Activated CD4-positive, alpha-beta T cell treated with anti-CD3 and anti-CD28 coated beads for 1 hour (primary cell): ENCODE data around the gene CELF2.

ENCODE experiments used
- DNase-seq: peaks from one replicate; pipeline ENCODE4 v3.0.0-alpha.2; 2020

The CELF2 gene

DNA sequence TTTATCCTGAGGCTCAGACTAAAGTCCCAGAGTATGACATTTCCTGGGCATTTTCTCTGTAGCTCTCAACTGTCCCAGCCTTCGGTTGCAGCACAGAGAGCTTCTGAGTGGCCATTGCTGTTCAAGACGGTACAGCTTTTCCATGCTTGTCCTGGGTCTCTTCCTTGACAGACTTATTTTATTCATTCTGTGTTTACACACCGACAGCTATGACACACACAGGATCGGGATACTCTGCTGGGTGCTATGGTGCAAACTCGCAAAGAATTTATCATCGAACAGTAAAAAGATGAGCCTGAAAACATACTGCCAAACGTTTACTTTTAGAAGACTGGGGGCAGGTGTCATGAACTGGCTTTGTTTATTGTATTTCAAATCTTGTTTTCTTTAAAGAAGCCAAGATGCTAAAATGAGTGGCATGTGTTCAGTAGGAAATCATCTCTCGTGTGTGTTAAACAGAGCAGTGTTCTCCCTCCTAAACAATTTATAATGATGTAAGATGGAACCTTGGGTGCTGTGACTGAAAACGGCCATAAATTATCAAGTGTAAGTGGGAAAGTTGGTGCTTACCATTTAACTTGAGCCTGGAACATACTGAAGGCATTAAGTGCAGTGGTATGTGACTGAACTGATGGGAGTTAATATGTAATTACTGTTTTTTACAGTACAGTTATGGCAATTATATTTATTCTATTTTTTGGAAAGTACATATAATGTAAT is 120.8 kb downstream of the CELF2 start:
- no peak for DNase-seq

DNA sequence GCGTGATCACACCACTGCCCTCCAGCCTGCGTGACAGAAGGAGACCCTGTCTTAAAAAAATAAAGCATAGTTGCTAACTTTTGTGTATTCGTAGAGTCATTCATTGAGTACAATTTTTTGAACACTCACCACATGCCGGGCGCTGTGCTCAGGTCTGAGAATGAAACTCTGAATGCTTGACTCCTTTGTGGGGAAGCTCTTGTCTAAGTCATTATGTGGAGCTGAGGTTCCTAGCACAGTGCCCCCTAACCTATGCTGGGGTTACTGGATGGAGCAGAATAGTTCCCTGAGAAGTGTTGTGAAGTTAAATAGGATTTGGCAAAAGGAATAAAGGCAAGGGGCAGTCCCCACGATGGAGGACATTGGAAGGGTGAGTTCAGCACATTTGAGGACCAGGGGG is 123.3 kb downstream of the CELF2 start:
- no peak for DNase-seq

DNA sequence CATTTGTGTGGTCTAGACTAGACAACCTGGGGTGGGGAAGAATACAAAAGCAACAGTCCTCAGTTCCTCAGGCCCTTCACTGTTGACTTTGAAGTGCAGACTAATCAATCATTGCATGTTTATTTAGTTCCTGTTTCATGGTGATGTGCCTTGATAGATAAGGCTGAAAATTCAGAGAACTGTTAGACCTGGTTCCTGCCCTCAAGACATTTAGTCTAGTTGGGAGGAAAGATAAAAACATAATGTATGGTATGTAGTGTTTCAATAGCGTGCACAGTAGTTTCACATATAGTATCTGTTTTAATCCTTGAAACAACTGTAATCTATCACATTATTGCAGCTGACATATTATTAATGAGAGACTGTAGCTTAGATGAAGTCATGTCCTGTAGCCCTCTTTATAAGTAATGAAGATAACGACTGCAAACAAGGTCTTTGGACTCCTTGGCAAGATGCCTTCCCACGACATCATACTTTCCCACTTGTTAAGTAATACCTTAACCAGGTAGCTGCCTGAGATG is 124.0 kb downstream of the CELF2 start:
- no peak for DNase-seq

DNA sequence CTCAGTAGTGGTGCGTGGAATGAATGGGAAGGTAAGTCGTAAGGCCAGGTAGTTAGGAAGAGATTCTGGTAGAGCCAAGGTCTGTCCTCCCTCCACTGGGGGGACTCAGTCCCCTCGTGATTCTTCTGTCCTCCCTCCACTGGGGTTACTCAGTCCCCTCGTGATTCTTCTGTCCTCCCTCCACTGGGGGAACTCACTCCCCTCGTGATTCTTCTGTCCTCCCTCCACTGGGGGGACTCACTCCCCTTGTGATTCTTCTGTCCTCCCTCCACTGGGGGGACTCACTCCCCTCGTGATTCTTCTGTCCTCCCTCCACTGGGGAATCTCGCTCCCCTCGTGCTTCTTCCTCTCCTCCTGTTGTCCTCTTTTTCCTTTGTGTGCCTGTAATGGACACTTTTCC is 125.1 kb downstream of the CELF2 start:
- no peak for DNase-seq

DNA sequence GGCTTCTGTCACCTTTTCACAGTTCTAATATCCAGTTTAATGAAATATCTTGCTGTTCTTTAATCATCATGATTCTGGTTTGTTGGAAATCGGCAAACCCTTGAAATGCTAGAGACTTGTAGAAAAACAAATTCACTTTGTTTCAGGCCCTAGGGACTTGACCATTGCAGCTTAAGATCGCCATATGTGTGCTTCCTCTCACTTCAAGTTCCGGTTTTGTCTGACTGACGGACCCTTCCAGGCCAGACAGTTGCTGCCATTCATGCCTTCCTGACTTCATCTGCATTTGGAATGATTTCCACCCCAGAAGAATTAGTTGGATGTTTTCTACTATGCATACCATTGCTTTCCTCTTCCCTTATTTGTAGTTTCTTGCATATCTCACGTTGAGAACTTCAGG is 125.6 kb downstream of the CELF2 start:
- DNase-seq = no peak

DNA sequence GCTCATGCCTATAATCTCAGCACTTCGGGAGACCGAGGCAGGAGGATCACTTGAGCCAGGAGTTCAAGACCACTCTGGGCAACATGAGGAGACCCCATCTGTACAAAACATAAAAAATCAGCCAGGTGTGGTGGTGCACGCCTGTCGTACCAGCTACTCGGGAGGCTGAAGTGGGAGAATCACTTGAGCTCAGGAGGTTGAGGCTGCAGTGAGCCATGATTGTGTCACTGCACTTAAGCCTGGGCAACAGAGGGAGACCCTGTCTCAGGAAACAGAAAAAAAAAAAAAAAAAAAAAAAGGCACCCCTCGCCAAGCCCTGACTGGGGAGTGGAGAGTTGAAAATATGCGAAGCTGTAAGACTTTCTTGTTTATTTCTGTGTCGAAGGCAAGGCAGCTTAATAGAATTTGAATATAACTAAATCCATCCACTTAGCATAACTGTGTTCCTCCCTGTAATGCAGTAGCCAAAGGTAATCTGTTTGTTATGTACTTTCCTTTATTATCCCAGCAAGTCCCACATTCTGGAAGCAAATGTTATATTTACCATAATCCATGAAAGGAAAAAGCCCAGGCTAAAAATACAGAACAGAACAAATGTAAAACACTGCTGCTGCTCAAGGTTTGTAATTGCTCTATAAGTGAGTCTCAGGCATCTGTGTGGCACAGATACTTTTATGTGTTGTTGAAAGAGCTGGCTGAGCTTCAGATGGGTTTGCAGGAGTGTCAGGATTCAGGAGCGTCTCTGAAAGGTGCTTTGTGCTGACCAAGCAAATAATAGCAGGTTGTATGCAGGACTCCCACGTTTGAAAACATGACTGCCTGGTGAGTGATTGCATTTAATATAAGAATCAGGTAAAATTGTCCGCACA is 127.2 kb downstream of the CELF2 start:
- DNase-seq = no peak

DNA sequence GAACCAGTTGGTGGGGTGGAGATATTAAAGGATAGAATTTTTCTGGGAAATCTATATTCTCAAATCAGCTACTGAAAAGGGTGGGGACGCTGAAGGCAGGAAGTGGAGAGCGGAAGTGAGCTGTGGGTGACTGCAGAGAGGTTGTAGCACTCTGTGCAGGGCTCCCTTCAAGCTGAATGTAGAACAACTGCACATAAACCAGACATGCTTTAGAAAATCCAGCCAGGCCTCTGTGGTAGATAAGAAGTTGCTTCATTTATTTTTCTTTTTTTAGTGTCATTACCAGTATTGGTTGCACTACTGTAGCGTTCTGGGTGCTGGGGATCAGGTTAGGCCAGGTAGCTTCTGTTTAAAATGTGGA is 127.8 kb downstream of the CELF2 start:
- DNase-seq = peak; percentile 46

DNA sequence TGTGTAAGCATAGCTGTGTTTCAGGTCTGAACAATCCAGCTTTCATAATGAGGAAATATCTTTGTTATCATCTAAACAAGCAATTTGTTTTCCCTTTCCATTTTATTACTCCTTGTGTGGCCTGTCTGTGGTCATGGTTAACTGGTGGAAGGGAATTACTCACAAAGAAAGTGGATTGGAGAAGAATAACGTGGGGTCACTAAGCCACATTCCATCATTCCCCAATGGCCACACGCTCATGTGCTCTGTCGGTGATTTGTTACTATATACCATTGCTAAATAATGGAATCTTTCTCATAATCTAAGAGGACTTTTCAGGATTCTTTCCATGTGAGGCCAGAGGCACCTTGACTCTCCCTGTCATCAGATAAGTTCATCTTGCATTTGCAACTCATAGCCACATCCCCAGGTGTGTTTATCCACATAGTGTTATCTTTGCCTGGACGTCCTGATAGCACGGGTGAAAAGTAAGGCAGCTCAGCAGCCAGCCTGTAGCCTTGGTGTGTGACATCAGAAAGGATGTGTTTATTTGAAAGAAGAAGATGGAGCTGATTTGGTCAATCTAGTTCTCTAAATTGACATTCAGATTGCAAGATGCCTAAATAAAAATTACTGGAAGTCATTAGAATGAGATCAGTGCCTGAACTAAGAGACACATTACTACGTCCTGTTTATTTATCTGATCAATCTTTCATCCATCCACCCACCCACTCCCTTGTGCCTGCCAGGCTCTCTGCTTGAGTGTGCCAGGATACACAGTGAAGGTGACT is 128.9 kb downstream of the CELF2 start:
- DNase-seq = no peak

DNA sequence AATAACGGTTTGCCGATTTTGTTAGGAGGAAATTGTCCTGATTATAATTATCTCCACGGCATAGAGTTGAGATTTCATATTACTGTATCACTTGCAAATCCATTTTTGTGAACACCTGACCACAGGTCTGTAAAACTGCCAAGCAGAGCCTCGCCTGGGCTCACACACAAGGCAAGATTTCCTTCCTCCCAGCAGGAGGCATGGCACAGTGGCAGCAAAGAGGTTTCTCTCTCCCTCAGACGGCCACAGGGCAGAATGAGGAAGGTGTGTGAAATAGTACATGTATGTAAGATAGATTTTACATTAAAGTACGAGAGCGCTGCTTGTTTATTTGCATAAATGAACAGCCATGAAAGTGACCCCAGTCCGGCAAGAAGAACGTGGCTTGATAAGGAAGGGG is 130.1 kb downstream of the CELF2 start:
- no peak for DNase-seq

DNA sequence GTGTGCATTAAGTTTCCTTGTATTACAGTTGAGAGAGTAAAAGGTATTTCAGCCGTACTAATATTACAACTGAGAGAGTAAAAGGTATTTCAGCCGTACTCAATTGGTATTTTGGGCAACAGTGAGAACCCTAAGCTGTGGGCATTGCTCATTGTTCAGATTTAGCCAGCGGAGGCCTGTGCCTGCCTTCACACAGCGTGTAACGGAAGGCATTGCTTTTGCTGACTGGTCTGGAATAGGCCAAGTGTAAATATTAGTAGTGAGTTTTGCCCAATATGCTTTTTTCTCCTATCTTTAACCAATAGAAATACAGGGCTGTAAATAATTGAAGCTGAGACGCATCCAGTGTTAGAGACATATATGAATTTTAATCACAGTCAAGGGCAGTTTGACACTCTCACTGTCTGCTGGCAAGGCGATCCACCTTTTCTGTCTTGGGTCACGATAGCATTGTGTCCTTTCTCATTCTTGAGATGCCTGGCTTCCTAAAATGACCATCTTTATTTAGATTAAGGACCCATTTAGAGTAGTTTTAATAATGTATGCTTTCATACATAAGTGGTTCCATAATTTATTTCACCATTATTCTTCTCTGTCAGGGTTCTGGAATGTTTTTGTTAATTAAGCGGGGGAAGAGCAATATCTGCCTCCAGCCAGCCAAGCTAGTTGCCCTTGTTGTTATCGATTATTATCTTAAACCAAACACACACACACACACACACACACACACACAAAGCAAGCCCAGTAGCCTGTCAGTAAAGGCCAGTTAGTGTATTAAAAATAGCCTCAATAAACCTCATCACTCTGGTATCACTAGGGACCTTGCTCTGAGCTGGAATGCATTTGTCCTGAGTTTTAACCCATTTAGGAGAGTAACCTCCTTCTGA is 130.7 kb downstream of the CELF2 start:
- no peak for DNase-seq

DNA sequence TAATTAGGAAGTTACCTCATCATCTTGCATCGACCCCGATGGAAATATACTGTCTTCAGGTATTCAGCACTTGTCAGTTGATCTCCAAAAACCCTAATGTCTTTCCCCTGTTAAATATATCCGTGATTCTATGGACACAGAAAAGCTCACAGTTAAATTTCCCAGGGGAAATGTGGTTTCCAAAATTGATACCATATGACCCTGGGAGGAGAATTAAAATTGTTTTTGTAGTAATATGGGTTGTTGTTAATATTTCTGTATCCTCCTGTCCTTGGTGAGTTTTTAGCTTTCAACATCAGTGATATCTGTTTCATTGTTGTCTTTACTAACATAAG is 132.1 kb downstream of the CELF2 start:
- DNase-seq = no peak

DNA sequence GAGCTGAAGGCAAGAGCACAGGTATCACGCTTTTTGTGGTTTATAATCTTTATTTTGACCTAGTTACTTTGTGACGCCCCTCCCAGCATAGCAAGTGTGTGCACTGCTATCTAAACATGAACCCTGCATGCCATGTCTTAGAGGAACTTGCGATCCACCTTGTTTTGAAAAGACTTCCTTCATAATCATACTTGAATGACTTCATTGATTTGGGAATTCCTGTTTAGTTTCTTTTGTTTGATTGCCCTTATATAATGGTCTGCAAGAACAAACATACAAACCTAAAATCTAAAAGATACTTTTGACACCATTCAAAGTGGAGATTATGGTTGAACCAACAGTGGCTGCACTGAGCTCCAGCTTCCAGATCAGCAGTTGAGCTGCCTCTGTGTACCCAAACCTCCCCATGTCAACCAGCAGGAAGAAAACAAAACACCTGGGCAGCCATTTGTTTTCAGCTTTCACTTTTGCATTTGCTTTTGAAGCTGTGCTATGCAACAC is 132.6 kb downstream of the CELF2 start:
- no peak for DNase-seq

DNA sequence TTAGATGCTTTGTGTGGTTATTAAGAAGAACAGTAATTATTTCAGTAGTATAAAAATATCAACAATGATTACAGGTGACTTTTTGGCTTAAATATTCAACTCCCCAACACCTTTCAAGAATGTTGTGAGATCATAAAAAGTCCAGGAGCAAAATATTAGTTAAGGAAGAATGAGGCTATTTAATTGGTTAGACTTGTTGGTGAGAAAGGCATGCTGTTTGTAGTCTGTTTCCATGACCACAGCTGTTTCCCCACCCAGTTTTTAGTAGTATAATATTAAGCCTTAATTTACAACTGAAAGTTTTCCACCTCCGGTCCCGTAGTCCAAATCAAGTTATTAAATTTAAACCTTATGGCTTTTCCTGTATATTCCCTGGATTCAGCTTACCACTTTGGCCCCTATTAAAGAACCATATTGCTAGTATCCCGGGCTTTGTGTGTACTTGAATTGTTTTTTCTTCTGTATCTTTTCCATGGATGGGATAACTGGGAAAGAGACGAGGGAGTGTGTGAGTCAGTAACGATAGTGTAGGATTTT is 133.3 kb downstream of the CELF2 start:
- DNase-seq = no peak

DNA sequence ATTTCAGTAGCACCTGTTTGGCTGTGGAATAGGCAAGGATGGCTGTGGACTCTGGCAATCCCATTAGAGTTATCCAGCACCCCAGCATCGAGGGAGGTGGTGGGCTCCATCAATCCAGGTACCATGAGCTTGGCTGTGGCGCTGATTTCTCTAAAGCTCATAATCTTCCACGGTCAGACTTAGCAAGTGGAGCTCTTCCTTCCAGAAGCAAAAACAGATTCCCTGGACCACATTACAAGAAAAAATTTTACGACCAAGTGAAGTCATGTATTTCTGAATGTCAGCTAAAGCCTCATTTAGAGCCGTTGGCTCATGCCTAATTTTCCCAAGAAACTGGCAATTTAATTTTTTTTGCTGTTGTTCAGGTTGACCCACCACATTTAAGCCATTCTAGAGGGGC is 135.1 kb downstream of the CELF2 start:
- DNase-seq = no peak

DNA sequence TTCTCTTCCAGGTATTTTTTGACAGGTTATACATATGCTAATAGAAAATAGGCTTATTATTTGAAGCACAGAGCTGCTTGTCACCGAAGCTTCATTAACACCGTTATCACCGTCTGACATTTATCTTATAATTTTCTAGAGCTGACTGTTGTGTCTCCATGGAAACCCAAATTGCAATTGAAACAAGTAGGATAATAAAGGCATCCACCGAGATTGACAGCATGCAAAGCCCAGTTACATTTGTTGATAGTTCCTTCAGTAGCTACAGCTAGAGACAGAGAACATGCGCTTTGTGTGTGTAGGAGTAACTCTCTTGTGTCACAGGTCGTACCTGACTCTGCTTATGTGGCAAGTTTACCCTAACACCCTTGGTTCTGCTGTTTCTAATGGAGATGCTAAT is 135.6 kb downstream of the CELF2 start:
- no peak for DNase-seq

DNA sequence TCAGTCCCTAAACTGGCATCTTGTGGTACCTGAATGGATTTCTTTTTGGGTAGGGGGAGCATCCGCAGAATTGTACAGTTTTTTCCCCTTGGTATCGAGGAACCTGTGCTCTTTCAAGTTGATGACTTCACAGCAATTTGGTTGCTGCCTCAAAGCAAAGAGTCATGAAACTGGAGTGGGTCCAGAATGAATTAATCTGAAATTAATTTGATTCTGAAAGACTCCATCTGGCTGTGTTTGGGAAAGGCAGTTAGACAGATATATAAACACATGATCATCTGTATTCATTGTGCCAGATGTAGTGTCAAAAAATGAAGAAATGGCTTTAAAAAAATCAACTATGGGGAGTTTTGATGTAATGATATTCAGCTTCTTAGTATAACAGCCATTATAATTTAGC is 136.1 kb downstream of the CELF2 start:
- no peak for DNase-seq

DNA sequence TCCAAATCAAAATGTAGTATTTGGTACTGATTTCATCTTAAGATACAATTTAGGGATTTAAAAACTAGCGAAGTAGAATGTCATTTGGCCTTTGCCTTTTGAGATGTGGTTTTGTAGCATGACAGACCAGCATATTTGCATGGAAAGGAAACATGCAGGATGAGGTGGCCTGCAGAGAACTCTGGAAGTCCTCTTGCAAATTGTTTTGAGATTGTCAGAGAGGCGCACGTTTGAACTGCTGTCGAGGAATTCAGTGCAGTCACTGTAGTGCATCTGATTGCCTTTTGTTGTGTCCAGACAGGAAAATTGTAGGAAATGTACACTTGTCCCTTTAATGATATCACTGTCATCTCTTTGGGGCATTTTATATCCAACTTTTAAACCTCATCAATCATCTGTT is 136.7 kb downstream of the CELF2 start:
- no peak for DNase-seq

DNA sequence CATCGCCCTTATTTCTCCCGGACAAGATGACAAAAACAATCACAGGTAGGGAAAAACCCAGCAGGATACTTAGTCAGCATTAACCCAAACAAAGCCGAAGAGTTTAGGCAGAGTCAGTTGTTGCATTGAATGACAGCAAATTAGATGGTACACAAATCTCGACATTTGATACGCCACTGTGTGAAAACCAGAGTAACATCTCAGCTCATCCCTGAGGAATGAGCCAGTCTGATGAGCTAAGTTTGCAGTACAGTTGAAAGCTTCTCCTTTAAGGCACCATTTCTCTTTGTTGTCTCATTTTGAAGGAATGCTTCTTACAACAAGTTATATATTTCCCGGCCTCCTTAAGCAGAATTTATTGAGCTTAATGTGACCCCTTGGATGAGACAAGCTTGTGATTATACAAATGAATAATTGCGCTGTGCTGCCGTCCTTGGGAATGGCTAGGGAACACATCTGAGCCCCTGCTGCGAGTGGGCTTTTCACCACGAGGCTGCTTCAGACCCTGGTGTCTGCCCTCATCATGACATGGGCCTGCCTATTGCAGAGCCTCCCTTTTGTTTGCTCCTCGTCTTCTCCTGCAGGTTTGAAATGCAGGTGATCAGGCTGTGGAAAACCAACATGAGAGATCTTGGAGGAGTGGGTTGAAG is 137.3 kb downstream of the CELF2 start:
- no peak for DNase-seq

DNA sequence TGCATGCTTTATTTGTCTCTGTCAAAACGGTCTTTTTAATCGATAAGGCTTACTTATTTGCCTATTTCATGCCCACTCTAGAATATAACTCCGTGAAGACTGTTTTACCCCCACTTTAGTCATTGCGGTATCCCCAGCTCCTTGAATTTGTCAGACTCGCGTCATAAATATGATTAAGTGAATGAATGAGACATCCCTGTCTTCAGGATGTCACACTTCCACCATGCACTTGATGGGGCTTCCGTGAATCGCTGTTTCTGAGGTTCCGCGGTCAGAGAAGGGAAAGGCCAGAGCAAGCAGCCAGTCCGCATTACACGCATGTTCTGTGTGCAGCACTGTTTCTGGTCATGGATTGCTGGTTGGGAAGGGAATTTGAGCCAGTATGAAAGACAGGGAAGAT is 138.8 kb downstream of the CELF2 start:
- no peak for DNase-seq

DNA sequence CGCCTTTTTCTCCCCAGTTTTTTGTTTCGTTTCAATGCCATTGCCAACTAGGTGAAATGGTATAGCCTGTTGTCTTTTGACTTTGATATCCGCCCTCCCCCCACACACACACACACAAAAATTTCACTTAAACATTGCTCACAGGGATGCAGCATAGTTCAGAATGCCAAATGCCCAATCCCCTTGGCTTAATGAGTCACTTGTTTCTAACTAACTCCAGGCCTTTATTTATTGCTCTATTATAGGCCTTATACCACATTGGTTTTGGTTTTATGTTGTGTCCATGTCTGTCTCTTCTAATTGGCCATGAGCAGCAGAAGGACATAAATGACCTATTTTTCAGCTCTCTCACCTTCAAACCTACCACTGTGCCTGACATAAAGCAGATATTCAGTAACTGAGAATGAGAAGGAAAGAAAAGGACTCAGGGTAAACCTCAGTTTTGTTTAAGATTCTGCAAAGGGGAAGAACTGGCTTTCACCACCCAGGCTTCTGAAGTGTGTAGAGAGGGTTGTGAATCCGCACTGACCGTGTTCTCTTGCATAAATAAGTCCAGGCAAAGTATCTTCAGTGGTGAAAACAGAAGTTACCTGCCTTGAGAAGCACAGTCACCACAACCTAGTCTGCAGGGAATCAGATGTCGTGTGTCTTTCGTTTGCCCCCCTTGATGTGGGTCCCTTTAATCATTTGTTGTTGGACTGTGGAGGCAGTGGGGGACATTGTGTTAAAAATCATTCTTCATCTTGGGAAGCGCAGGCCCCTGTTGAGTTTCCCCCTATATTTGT is 139.8 kb downstream of the CELF2 start:
- no peak for DNase-seq

DNA sequence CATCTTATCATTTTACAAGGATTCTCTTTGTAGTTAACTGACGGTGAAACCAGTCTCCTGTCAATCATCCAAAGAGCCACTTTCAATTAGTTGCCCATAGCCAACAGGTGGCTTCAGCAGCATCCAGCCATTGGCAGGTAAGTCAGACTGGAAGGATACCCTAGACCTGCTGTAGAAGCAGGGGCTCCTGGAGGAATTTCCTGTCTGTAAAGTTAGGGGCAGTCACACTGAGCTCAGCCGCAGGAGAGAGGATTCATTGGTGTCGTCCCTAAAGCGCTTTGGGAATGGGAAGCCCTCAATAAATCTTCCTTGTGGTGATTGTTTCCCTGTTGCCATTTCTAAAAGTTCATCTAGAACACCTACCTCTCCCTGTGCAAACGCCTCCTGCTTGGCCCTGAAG is 140.4 kb downstream of the CELF2 start:
- DNase-seq = no peak
